H1 (cell line): ENCODE results near the gene TBC1D3B. TPM values are rescaled to one million over a fixed set of nuclear protein-coding genes. Genes with fewer than 3 reads are reported as not detected.

Experiments
- CTCF ChIA-PET: fragments of 300-600 bp; sonication (Branson Sonifier 250); formaldehyde crosslinking; loops from one replicate; lab custom pipeline; 2021; ENCODE audit not compliant: partially characterized antibody; lab: Charles Lee
- POLR2A ChIA-PET: fragments of 300-600 bp; sonication (Branson Sonifier 250); formaldehyde crosslinking; loops from one replicate; lab custom pipeline; 2021; ENCODE audit warnings: inconsistent platforms; ENCODE audit not compliant: partially characterized antibody; lab: Charles Lee
- DNase-seq, 2 experiments: peaks; one replicate each; pipeline versions ENCODE4 v3.0.0 to v3.0.0-alpha.2; 2010 to 2022; ENCODE audit warnings: low spot score in 2 of 2, low read depth in 1 of 2, mixed read lengths in 1 of 2
- FAIRE-seq: peaks from 2 replicates; lab custom pipeline; 2011; peaks lifted over from hg19 to GRCh38; lab: Jason Lieb, UNC
- H2AFZ ChIP-seq: 2 replicates; pipeline ENCODE4 v1.8.1; 2012; ENCODE audit warnings: low read length, inconsistent platforms
- H2AK5ac ChIP-seq: 2 replicates; pipeline ENCODE4 v1.6.1; 2013; ENCODE audit warnings: low read depth, low read length
- H2BK120ac ChIP-seq: replicated peaks from 2 replicates; pipeline ENCODE3; 2013; ENCODE audit warnings: low read depth, low read length, inconsistent platforms
- H2BK12ac ChIP-seq: 2 replicates; pipeline ENCODE4 v1.6.1; 2013; ENCODE audit warnings: low read depth, low read length
- H2BK15ac ChIP-seq: 2 replicates; pipeline ENCODE4 v1.6.1; 2013; ENCODE audit warnings: low read length
- H2BK20ac ChIP-seq: 2 replicates; pipeline ENCODE4 v1.6.1; 2013; ENCODE audit warnings: low read length
- H2BK5ac ChIP-seq: 2 replicates; pipeline ENCODE4 v1.6.1; 2013; ENCODE audit warnings: low read depth, low read length
- H3K14ac ChIP-seq: 2 replicates; pipeline ENCODE4 v1.6.1; 2013; ENCODE audit warnings: inconsistent platforms; ENCODE audit not compliant: insufficient read length
- H3K18ac ChIP-seq: 2 replicates; pipeline ENCODE4 v1.6.1; 2013; ENCODE audit warnings: low read length; ENCODE audit errors: extremely low read depth
- H3K23ac ChIP-seq: 2 replicates; pipeline ENCODE4 v1.6.1; 2013; ENCODE audit warnings: inconsistent platforms; ENCODE audit not compliant: insufficient read length
- H3K23me2 ChIP-seq: 2 replicates; pipeline ENCODE4 v1.6.1; 2013; ENCODE audit warnings: low read depth, low read length
- H3K27ac ChIP-seq: 2 replicates; pipeline ENCODE4 v1.6.1; 2011; ENCODE audit warnings: low read depth, low read length, inconsistent platforms
- H3K27me3 ChIP-seq, 4 experiments: replicated peaks in 1 of 4; 1 replicate in 1 of 4; 2 replicates in 3 of 4; pipeline versions ENCODE4 v1.6.1 to v1.8.1; 2011 to 2013; ENCODE audit warnings: low read length in 3 of 4, mild to moderate bottlenecking in 3 of 4, inconsistent platforms in 2 of 4, mixed read lengths in 2 of 4, moderate library complexity in 1 of 4; ENCODE audit not compliant: control insufficient read depth in 3 of 4, insufficient read depth in 3 of 4; ENCODE audit errors: extremely low read depth in 1 of 4
- H3K36me3 ChIP-seq, 4 experiments: 2 replicates each; pipeline versions ENCODE4 v1.6.1 to v1.8.1; 2011 to 2013; ENCODE audit warnings: mild to moderate bottlenecking in 4 of 4, low read length in 3 of 4, moderate library complexity in 2 of 4, control low read depth in 1 of 4, inconsistent platforms in 1 of 4; ENCODE audit not compliant: insufficient read depth in 4 of 4, control insufficient read depth in 2 of 4
- H3K4ac ChIP-seq: replicated peaks from 2 replicates; pipeline ENCODE3; 2013; ENCODE audit warnings: low read length, low read depth, mixed read lengths, inconsistent platforms; ENCODE audit not compliant: insufficient read length
- H3K4me1 ChIP-seq, 4 experiments: replicated peaks in 1 of 4; 1 replicate in 1 of 4; 2 replicates in 3 of 4; pipeline versions ENCODE4 v1.6.1 to v1.8.1; 2011 to 2013; ENCODE audit warnings: low read length in 3 of 4, inconsistent platforms in 2 of 4, mixed read lengths in 1 of 4; ENCODE audit not compliant: insufficient read depth in 4 of 4, control insufficient read depth in 3 of 4
- H3K4me2 ChIP-seq, 2 experiments: 2 replicates each; pipeline versions ENCODE4 v1.6.1 to v1.8.1; 2011 to 2013; ENCODE audit warnings: low read depth in 2 of 2, low read length in 2 of 2, control low read depth in 1 of 2, inconsistent platforms in 1 of 2, mild to moderate bottlenecking in 1 of 2; ENCODE audit not compliant: insufficient read depth in 1 of 2
- H3K4me3 ChIP-seq, 4 experiments: fragments of 200-600, 300-600 bp in 1 of 4; sonication (generic), shearing (Covaris generic), sonication (Bioruptor Twin) in 1 of 4; 2 replicates each; pipeline versions ENCODE4 v1.5.1 to v1.8.1; 2011 to 2016; ENCODE audit warnings: low read length in 4 of 4, low read depth in 3 of 4, control low read depth in 2 of 4, inconsistent platforms in 2 of 4, mild to moderate bottlenecking in 2 of 4, mixed read lengths in 1 of 4, moderate library complexity in 1 of 4; ENCODE audit not compliant: insufficient read depth in 2 of 4; ENCODE audit errors: extremely low read depth in 1 of 4
- H3K56ac ChIP-seq: replicated peaks from 2 replicates; pipeline ENCODE3; 2013; ENCODE audit warnings: low read depth, mild to moderate bottlenecking, mixed read lengths, low read length, inconsistent platforms; ENCODE audit not compliant: insufficient read length
- H3K79me1 ChIP-seq: 2 replicates; pipeline ENCODE4 v1.6.1; 2013; ENCODE audit warnings: low read depth, low read length, control low read depth
- H3K79me2 ChIP-seq, 2 experiments: 2 replicates each; pipeline versions ENCODE4 v1.6.1 to v1.8.1; 2012 to 2013; ENCODE audit warnings: low read length in 2 of 2, mild to moderate bottlenecking in 2 of 2, inconsistent platforms in 1 of 2; ENCODE audit not compliant: insufficient read depth in 2 of 2, control insufficient read depth in 1 of 2
- H3K9ac ChIP-seq, 4 experiments: replicated peaks in 1 of 4; 1 replicate in 1 of 4; 2 replicates in 3 of 4; pipeline versions ENCODE4 v1.6.1 to v1.8.1; 2011 to 2013; ENCODE audit warnings: low read depth in 3 of 4, low read length in 3 of 4, control low read depth in 2 of 4, mild to moderate bottlenecking in 2 of 4, moderate library complexity in 2 of 4, inconsistent platforms in 1 of 4; ENCODE audit errors: extremely low read depth in 1 of 4
- H3K9me3 ChIP-seq, 2 experiments: 2 replicates each; pipeline versions ENCODE4 v1.6.1 to v1.8.1; 2012 to 2013; ENCODE audit warnings: mild to moderate bottlenecking in 2 of 2, moderate library complexity in 2 of 2, control low read depth in 1 of 2, inconsistent platforms in 1 of 2, low read depth in 1 of 2, low read length in 1 of 2, mixed read lengths in 1 of 2; ENCODE audit not compliant: insufficient read depth in 2 of 2
- H4K20me1 ChIP-seq, 2 experiments: replicated peaks in 1 of 2; 2 replicates each; pipeline versions ENCODE3 to v1.8.1; 2011 to 2013; ENCODE audit warnings: inconsistent platforms in 2 of 2, low read length in 2 of 2, mild to moderate bottlenecking in 1 of 2; ENCODE audit not compliant: insufficient read depth in 2 of 2, control insufficient read depth in 1 of 2
- H4K5ac ChIP-seq: 2 replicates; pipeline ENCODE4 v1.6.1; 2013; ENCODE audit warnings: low read length, low read depth, mixed read lengths, inconsistent platforms; ENCODE audit not compliant: insufficient read length
- H4K8ac ChIP-seq: 2 replicates; pipeline ENCODE4 v1.8.0; 2013; ENCODE audit warnings: mild to moderate bottlenecking, moderate library complexity, low read length, inconsistent platforms; ENCODE audit not compliant: insufficient read depth; ENCODE audit errors: extremely low read depth
- H4K91ac ChIP-seq: replicated peaks from 2 replicates; pipeline ENCODE3; 2013; ENCODE audit warnings: low read length, mixed read lengths, inconsistent platforms; ENCODE audit not compliant: insufficient read length
- BACH1 ChIP-seq: IDR thresholded peaks from 2 replicates; pipeline ENCODE4 v1.6.1; 2012; ENCODE audit warnings: low read length, improper control_type of control experiment
- EZH2 ChIP-seq: fragments of 200-600 bp; sonication (generic); IDR thresholded peaks from 2 replicates; pipeline ENCODE4 v1.7.1; 2012; ENCODE audit warnings: low read depth, mild to moderate bottlenecking, moderate library complexity, low read length, inconsistent platforms; ENCODE audit not compliant: severe bottlenecking
- KDM1A ChIP-seq: fragments of 200-600, 300-600 bp; sonication (generic); IDR thresholded peaks from 2 replicates; pipeline ENCODE4 v1.7.1; 2016; ENCODE audit warnings: mild to moderate bottlenecking, low read length, borderline replicate concordance
- NRF1 ChIP-seq: IDR thresholded peaks from 2 replicates; pipeline ENCODE4 v1.6.1; 2011; ENCODE audit warnings: mild to moderate bottlenecking, low read depth, low read length, improper control_type of control experiment
- SP4 ChIP-seq: IDR thresholded peaks from 2 replicates; pipeline ENCODE4 v1.6.1; 2012; ENCODE audit warnings: low read length, inconsistent platforms
- WGBS, 2 experiments: shearing (Covaris generic) in 1 of 2; methylation state at CpG; one replicate each; pipeline versions ENCODE4 v1.1.6 to v1.1.7; 2013 to 2015; ENCODE audit warnings: low lambda C conversion rate in 2 of 2, mixed read lengths in 2 of 2, inconsistent platforms in 1 of 2, low coverage in 1 of 2, missing lambda C conversion rate in 1 of 2; ENCODE audit not compliant: insufficient replicate concordance in 2 of 2, insufficient coverage in 1 of 2, insufficient read length in 1 of 2; ENCODE audit errors: extremely low coverage in 1 of 2, missing lambda C conversion rate in 1 of 2; 5-methylcytosine and 5-hydroxymethylcytosine counted together
- polyA plus RNA-seq, 7 experiments: library from polyadenylated mRNA; depleted of rRNA in 3 of 7; stranded (reverse) in 5 of 7; unstranded in 2 of 7; fragments of >200 nt in 5 of 7; fragments of 200-250 nt in 2 of 7; gene quantifications; 1 replicate in 5 of 7; 2 replicates in 1 of 7; 4 replicates in 1 of 7; pipeline versions ENCODE4 v1.2.1 to v1.2.3, GENCODE V29; 2011 to 2013; ENCODE audit warnings: missing spikeins in 2 of 7, mixed read lengths in 2 of 7
- total RNA-seq: library from RNA; stranded (reverse); fragmentation: NEBNext Ultra II Directional; extraction: Animal tissue kit (Norgen Biotek cat#: 25700); gene quantifications from 2 replicates; pipeline ENCODE4 v1.2.1, GENCODE V29; 2021

The TBC1D3B gene
- total and polyA plus RNA-seq, 2 of the 8 experiments (the other 6 are each of a cell fraction or from before 2014, with no cell fraction given) = 0.54 to 6.2 TPM

- H2BK12ac ChIP-seq = no peak overlapping the region
- no peak overlapping the region; the same call in 1 of the 2 replicates for H4K8ac ChIP-seq
- H3K9ac ChIP-seq = no peak overlapping the region
- peaks cover 8% of the 10 kb centered on the region; the same call in 1 of the 2 replicates for H3K23me2 ChIP-seq
- H2BK20ac ChIP-seq = no peak overlapping the region
- ChIA-PET POLR2A (interaction anchor here (1.4 kb wide), 1 partner anchor 15 kb away, joined by 3 read pairs; no protein-coding TSS in a partner anchor), CTCF (interaction anchor here (0.6 to 2.2 kb wide), 5 partner anchors 9 to 299 kb away, joined by 3 to 13 read pairs (median 8); partner anchors contain the start of genes CCL3L1 and CCL3L3)
- H2BK15ac ChIP-seq = no peak overlapping the region
- H3K36me3 ChIP-seq = no peaks in the 10 kb centered on the region
- H2BK5ac ChIP-seq = no peak overlapping the region
- no peak overlapping the region for H4K91ac ChIP-seq
- no peak overlapping the region for H3K27ac ChIP-seq
- H3K27me3 ChIP-seq = peaks cover 3 to 24% (median 15%) of the 10 kb centered on the region in 4 experiments
- FAIRE-seq (no peak), DNase-seq (no peak)
- H3K79me2 ChIP-seq = no peaks in the 10 kb centered on the region
- peak overlapping the region in 3 of 4 experiments; percentile 38 to 68 (median 45); a peak in 4 of 8 replicates for H3K4me3 ChIP-seq
- no peak overlapping the region for H3K18ac ChIP-seq
- H3K4me1 ChIP-seq = peaks cover 0 to 8% (median 4%) of the 10 kb centered on the region in 4 experiments; a peak in 4 of 7 replicates
- H3K14ac ChIP-seq = no peak overlapping the region
- no peak overlapping the region for H3K56ac ChIP-seq
- peaks cover 0 to 2% of the 10 kb centered on the region in 2 experiments for H4K20me1 ChIP-seq
- H3K79me1 ChIP-seq = no peaks in the 10 kb centered on the region
- 93% methylated on average over 10 of the region's 12 CpGs; no CpG with 5 or more reads in 1 of the 2 experiments for WGBS, 2 experiments
- H3K4ac ChIP-seq = no peak overlapping the region
- H2AFZ ChIP-seq = 0 out of 2 replicates have a peak overlapping the region, but pooled peaks have one; percentile 7
- H3K9me3 ChIP-seq = no peaks in the 10 kb centered on the region
- H2BK120ac ChIP-seq = no peak overlapping the region
- H4K5ac ChIP-seq = no peak overlapping the region
- no peak overlapping the region for H3K23ac ChIP-seq
- no peak for TF ChIP-seq SP4
- TF ChIP-seq KDM1A = peak; percentile 71; the same call in 1 of the 2 replicates
- no peak for TF ChIP-seq NRF1
- no peak for TF ChIP-seq EZH2
- TF ChIP-seq BACH1 = no peak
- peak overlapping the region; percentile 61 to 74; a peak in 2 of 4 replicates for H3K4me2 ChIP-seq
- no peak overlapping the region for H2AK5ac ChIP-seq
These were observed 7.8 kb upstream of the TBC1D3B start for GRCh38 chr17:36184023-36184765.
